Measurements from ENCODE around the gene DNAJB9. TPM values are rescaled to one million over a fixed set of nuclear protein-coding genes. Genes with fewer than 3 reads are reported as not detected.

The DNAJB9 gene
- total and polyA plus RNA-seq, 2 of the 8 experiments (the other 6 are each of a cell fraction or from before 2014, with no cell fraction given): 1.8 to 9.7 TPM

DNA sequence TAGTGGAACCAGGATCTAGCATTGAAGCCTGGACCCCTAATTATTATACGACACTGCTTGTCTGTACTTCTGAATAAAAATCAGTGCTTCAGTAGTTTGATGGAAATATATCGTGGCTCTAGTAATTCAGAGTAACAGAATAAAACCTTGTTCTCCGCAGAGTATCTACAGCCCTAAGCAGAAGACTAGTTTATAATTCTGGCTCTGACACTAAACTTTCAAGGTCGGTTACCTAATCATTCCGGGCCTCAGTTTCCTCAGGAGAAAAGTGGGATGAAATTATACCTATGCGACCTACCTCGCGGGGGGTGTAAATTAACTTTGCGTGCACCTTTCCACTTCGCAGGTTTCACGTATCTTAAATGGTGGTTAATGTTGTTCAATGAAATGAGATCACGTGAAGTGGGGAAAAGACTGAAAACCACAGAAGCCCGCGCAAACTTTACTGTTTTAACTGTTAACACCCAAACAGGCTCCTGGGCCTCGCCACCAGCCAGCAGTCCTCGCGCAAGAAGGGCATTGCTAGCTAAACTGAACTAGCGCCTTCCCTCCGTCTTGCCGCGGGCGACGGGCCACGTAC is 783 bp upstream of the DNAJB9 start:
- H4K91ac ChIP-seq (replicated peaks; ENCODE audit: insufficient read length, low read length): no peak overlapping the region
- H3K23me2 ChIP-seq (ENCODE audit: low read depth, low read length): peaks cover 4% of the 10 kb centered on the region; the same call in 1 of the 2 replicates
- H4K5ac ChIP-seq (ENCODE audit: insufficient read length, low read depth, low read length): peak overlapping the region; percentile 72
- TF ChIP-seq BACH1 (IDR thresholded peaks at IDR 0.05; ENCODE audit: low read length): no peak
- peak; percentile 13 for TF ChIP-seq KDM4A (IDR thresholded peaks at IDR 0.05; ENCODE audit: low read depth, low read length, severe bottlenecking)
- TF ChIP-seq HDAC2 (IDR thresholded peaks at IDR 0.05; ENCODE audit: borderline replicate concordance in 1 of 2, low read depth in 2 of 2, low read length in 2 of 2): no peak; a peak in 1 of 4 replicates
- H3K9ac ChIP-seq (replicated peaks in 1 of 4; ENCODE audit: extremely low read depth in 1 of 4, low read depth in 3 of 4, low read length in 3 of 4): peak overlapping the region; percentile 88 to 94 (median 90)
- no peak for DNase-seq (ENCODE audit: low read depth in 1 of 2, low spot score in 2 of 2)
- H2BK20ac ChIP-seq (ENCODE audit: low read length): no peak overlapping the region
- no peak overlapping the region for H3K4ac ChIP-seq (replicated peaks; ENCODE audit: insufficient read length, low read depth, low read length)
- peaks cover 0 to 4% (median 1%) of the 10 kb centered on the region in 4 experiments; a peak in 1 of 7 replicates for H3K4me1 ChIP-seq (replicated peaks in 1 of 4; ENCODE audit: control insufficient read depth in 3 of 4, insufficient read depth in 4 of 4, low read length in 3 of 4)
- no peak overlapping the region for H2BK120ac ChIP-seq (replicated peaks; ENCODE audit: low read depth, low read length)
- WGBS, 2 experiments (ENCODE audit: extremely low coverage in 1 of 2, insufficient coverage in 1 of 2, insufficient read length in 1 of 2, insufficient replicate concordance in 2 of 2, low coverage in 1 of 2, low lambda C conversion rate in 2 of 2, missing lambda C conversion rate in 1 of 2): 11% methylated on average over 24 of the region's 24 CpGs; no CpG with 5 or more reads in 1 of the 2 experiments
- peak overlapping the region; percentile 78 for H3K27ac ChIP-seq (ENCODE audit: low read depth, low read length)
- no peak for FAIRE-seq
- H3K79me1 ChIP-seq (ENCODE audit: low read depth, low read length): no peaks in the 10 kb centered on the region; the same call in 1 of the 2 replicates
- peak overlapping the region; percentile 77 for H2BK5ac ChIP-seq (ENCODE audit: low read depth, low read length)
- peak overlapping the region; percentile 25; the same call in 1 of the 2 replicates for H2AFZ ChIP-seq (ENCODE audit: low read length)
- no peaks in the 10 kb centered on the region for H3K27me3 ChIP-seq (replicated peaks in 1 of 4; ENCODE audit: control insufficient read depth in 3 of 4, extremely low read depth in 1 of 4, insufficient read depth in 3 of 4, low read length in 3 of 4)
- H2AK5ac ChIP-seq (ENCODE audit: low read depth, low read length): no peak overlapping the region
- H2BK15ac ChIP-seq (ENCODE audit: low read length): no peak overlapping the region
- H3K36me3 ChIP-seq (ENCODE audit: control insufficient read depth in 2 of 4, insufficient read depth in 4 of 4, low read length in 3 of 4): peaks cover 0 to 33% (median 10%) of the 10 kb centered on the region in 4 experiments; a peak in 4 of 8 replicates
- H3K4me3 ChIP-seq (ENCODE audit: extremely low read depth in 1 of 4, insufficient read depth in 2 of 4, low read depth in 3 of 4, low read length in 4 of 4): peak overlapping the region; percentile 75 to 90 (median 82)
- POLR2A ChIA-PET (ENCODE audit: partially characterized antibody): interaction anchor here (1.2 to 2.3 kb wide), 6 partner anchors 9 to 43 kb away, joined by 3 to 21 read pairs (median 4); partner anchors contain the start of gene PNPLA8
- H3K18ac ChIP-seq (ENCODE audit: extremely low read depth, low read length): peak overlapping the region; percentile 76
- no peaks in the 10 kb centered on the region for H3K9me3 ChIP-seq (ENCODE audit: insufficient read depth in 2 of 2, low read depth in 1 of 2, low read length in 1 of 2)
- H3K79me2 ChIP-seq (ENCODE audit: control insufficient read depth in 1 of 2, insufficient read depth in 2 of 2, low read length in 2 of 2): peaks cover 4 to 73% of the 10 kb centered on the region in 2 experiments; a peak in 3 of 4 replicates
- CTCF ChIA-PET (ENCODE audit: partially characterized antibody): interaction anchor here (0.9 kb wide), 1 partner anchor 42 kb away, joined by 4 read pairs; no protein-coding TSS in a partner anchor
- no peak overlapping the region for H3K14ac ChIP-seq (ENCODE audit: insufficient read length)
- H3K56ac ChIP-seq (replicated peaks; ENCODE audit: insufficient read length, low read depth, low read length): peak overlapping the region; percentile 8
- H4K8ac ChIP-seq (ENCODE audit: extremely low read depth, insufficient read depth, low read length): peak overlapping the region; percentile 97
- H4K20me1 ChIP-seq (replicated peaks in 1 of 2; ENCODE audit: control insufficient read depth in 1 of 2, insufficient read depth in 2 of 2, low read length in 2 of 2): no peaks in the 10 kb centered on the region
- peak overlapping the region; percentile 27 for H3K23ac ChIP-seq (ENCODE audit: insufficient read length)
- no peak overlapping the region for H2BK12ac ChIP-seq (ENCODE audit: low read depth, low read length)
- peak overlapping the region; percentile 74 to 88 for H3K4me2 ChIP-seq (ENCODE audit: insufficient read depth in 1 of 2, low read depth in 2 of 2, low read length in 2 of 2)
